Head of caudate nucleus (tissue), 42 donors: Measurements from ENCODE around the gene PRR15.

Experiments
- DNase-seq, 42 donors: peaks; one replicate each; pipeline versions ENCODE4 v3.0.0 to v3.0.0-alpha.2; 2020 to 2021; ENCODE audit warnings: mixed read lengths in 7 of 42
- intact Hi-C: fragments of 100-400 bp; cut with DNase I; formaldehyde crosslinking; loops from one replicate; pipeline ENCODE4 v1.15.0; 2022

Gene PRR15

GRCh38 chr7:29606287-29606721, 42.7 kb downstream of the PRR15 start:
- no peak for DNase-seq
- intact Hi-C loops, result no loop called here

GRCh38 chr7:29606830-29607229, 43.2 kb downstream of the PRR15 start:
- no peak for DNase-seq
- intact Hi-C loops, result no loop called here

DNA sequence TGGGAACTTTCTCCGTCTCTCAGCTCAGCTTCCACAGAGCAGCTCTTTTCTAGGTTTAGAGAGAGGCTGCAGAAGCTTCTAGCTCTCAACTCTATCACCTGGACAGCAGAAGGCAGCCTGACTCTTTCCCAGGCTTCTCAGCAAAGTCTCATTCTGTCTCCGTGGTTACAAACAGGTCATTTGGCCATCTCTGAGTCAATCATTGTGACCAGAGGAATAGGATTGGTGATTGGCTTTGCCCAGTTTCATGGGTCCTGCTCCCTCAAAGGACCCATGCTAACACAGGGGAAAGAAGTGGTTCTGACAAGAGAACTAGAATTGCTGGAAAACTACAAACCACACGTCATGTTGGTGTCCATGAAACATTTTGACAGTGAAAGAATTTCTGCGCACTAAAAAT, 43.6 kb downstream of the PRR15 start:
- no peak for DNase-seq
- intact Hi-C loops, result no loop called here

- intact Hi-C loops, result no loop called here
- no peak for DNase-seq
Observed at GRCh38 chr7:29607889-29608288, 44.3 kb downstream of the PRR15 start.

DNA sequence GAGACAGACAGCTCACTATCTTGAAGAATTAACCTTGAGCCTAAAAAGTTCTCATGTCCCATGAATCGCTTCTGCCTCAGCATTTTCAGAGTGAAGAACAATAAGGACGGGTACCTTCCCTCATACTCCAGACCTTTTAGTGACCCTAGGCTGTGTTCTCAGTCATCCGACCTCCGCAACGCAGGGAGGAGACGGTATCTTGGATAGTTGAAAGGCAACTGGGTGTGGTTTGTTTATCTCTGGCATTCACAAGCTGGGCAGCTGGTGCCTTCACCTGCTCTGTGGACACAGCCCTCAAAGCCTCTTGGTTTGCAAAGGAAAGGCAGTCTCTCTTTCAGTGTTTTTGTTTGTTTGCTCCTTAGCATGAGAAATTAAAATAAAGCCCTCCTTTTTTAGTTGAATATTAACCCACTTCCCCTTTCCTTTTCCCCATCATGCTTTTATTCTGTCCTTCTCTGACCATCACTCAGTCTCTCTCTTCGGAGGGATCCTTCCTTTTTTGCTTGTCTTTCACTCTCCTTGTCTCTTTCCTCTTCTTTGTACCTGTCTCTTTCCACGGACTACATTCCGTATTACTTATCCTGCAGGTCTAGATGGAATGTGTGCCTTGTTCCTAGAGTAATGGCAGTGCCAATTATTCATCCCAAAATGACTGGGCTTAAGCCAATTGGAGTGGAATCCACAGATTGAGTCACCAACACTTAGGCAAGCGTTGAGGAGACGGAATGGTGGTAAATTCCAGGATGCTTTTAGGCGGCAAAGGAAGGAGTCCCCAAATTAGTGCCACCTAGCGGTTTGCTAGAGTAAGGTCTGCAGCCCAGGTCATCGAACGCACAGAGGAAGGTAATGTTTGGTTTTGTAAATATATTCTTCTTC, 45.8 kb downstream of the PRR15 start:
- DNase-seq, result no peak

DNA sequence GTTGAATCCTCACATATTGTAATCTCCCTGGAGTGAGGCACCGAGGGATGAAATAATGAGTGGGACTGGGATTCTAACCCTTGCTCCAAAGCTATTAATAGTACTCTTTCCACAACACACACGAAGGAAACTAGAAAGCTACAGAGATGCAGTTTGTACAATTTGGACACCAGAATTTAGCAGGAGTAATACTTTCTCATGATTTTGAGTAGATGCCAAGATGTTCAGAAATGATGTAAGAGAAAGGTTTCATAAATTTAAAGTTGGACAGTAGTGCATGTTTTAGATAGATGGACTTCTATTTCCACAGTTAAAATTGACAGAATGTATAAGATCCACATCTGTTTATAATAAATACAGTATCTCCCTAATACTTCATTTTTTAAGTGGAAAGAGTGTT, 46.5 kb downstream of the PRR15 start:
- no peak for DNase-seq

More for the DNA sequence above, 45.8 kb downstream of the PRR15 start:
- intact Hi-C loops, result no loop called here

DNA sequence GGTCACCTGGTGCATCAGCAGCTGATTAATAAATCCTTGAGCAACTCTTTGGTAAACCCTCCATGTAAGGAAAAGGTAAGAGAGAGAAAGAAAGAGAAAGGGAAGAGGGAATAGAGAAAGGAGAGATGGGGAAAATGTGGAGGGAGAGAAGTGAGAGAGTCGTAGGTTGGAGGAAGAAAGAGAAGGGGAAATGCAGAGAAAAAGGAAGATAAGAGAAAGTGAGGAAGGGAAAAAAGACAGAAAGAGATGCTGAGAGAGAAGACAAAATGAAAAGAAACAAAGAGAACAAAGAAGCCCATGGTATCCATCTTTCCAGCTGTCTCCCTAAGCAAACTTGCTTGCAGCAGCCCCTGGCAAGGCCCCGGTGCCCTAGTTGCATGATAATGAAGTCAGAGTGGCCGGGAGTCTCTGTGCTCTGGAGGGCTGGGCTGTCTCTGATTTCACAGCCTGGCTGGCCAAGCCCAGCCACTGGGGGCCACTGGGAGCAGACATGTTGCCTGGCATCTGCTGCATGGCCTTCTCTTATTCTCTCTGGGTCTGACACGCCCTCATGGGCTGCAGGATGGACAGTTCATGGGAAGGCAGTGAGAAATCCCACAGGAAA, 48.4 kb downstream of the PRR15 start:
- intact Hi-C loops, result no loop called here

More for the DNA sequence above, 46.5 kb downstream of the PRR15 start:
- intact Hi-C loops, result no loop called here

GRCh38 chr7:29612596-29612995, 49.0 kb downstream of the PRR15 start:
- intact Hi-C loops, result no loop called here
- DNase-seq, result no peak

More for the DNA sequence above, 48.4 kb downstream of the PRR15 start:
- no peak for DNase-seq

- intact Hi-C loops, result no loop called here
- DNase-seq, result no peak
Observed at GRCh38 chr7:29613100-29613499, 49.5 kb downstream of the PRR15 start.

- intact Hi-C loops, result no loop called here
- DNase-seq, result no peak
Observed at GRCh38 chr7:29614229-29614628, 50.6 kb downstream of the PRR15 start.
